Upper lobe of left lung (tissue), 4 donors: ENCODE data around the gene NAA15.
"Not testable (repeated sequence)": the region's sequence is repeated elsewhere in the genome, so short reads cannot be mapped to it uniquely, and the experiment has no call there.

Source experiments
- EP300 ChIP-seq, 4 donors: sonication (generic); formaldehyde crosslinking; IDR thresholded peaks; one replicate each; pipeline ENCODE4 v1.5.1; 2017; ENCODE audit warnings: antibody characterized with exemption in 4 of 4, control low read depth in 2 of 4
- TF ChIP-seq, protein P1 (sequence below), 6 experiments: fragments of 450-650 bp in 4 of 6; fragments of 200-600 bp in 2 of 6; sonication (generic) in 2 of 6; IDR thresholded peaks; one replicate each; pipeline ENCODE4 v1.5.1; 2016 to 2019; ENCODE audit warnings: antibody characterized with exemption in 6 of 6

DNA sequence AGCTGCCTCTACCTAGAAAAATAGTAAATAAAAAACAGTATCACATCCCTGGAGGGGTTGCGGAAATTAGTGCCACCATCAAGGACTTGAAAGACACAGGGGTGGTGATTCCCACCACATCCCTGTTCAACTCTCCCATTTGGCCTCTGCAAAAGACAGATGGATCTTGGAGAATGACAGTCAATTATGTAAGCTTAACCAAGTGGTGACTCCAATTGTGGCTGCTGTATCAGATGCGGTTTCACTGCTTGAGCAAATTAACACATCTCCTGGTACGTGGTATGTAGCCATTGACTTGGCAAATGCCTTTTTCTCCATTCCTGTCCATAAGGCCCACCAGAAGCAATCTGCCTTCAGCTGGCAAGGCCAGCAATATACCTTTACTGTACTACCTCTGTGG lies 143.6 kb downstream of the NAA15 start:
- TF ChIP-seq, protein P1, sequence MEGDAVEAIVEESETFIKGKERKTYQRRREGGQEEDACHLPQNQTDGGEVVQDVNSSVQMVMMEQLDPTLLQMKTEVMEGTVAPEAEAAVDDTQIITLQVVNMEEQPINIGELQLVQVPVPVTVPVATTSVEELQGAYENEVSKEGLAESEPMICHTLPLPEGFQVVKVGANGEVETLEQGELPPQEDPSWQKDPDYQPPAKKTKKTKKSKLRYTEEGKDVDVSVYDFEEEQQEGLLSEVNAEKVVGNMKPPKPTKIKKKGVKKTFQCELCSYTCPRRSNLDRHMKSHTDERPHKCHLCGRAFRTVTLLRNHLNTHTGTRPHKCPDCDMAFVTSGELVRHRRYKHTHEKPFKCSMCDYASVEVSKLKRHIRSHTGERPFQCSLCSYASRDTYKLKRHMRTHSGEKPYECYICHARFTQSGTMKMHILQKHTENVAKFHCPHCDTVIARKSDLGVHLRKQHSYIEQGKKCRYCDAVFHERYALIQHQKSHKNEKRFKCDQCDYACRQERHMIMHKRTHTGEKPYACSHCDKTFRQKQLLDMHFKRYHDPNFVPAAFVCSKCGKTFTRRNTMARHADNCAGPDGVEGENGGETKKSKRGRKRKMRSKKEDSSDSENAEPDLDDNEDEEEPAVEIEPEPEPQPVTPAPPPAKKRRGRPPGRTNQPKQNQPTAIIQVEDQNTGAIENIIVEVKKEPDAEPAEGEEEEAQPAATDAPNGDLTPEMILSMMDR (IDR thresholded peaks at IDR 0.05) = not testable (repeated sequence)
- not testable (repeated sequence) for TF ChIP-seq EP300 (IDR thresholded peaks at IDR 0.05)
